HG02852 (cell line): ENCODE measurements around the gene RSPH10B.
"Not testable (repeated sequence)": the region's sequence is repeated elsewhere in the genome, so short reads cannot be mapped to it uniquely, and the experiment has no call there.

Experiments used
- ATAC-seq: cut with Tn5 transposase; IDR thresholded peaks from one replicate; pipeline ENCODE4 v1.9.1; 2021; ENCODE audit warnings: mild to moderate bottlenecking, moderate library complexity; ENCODE audit not compliant: unreplicated experiment

RSPH10B gene

DNA sequence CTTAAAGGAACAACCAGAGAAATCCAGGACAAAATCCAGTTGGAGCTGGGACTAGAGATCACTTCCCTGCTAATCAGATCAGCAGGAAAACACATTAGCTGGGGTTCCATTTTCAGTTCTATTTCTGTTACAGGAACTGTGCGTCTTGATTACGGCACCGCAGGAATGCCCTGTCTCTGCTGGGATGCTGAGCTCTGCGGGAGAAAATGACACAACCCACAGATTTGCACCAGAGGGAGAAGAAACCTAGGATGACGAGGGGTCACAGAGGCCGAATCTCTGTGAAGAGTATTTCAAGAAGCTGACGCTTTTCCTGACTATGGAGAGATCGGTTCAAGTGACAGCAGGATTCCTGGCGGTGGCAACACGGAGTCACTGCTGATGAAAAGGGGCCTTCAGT is 40.2 kb downstream of the RSPH10B start:
- ATAC-seq = not testable (repeated sequence)

DNA sequence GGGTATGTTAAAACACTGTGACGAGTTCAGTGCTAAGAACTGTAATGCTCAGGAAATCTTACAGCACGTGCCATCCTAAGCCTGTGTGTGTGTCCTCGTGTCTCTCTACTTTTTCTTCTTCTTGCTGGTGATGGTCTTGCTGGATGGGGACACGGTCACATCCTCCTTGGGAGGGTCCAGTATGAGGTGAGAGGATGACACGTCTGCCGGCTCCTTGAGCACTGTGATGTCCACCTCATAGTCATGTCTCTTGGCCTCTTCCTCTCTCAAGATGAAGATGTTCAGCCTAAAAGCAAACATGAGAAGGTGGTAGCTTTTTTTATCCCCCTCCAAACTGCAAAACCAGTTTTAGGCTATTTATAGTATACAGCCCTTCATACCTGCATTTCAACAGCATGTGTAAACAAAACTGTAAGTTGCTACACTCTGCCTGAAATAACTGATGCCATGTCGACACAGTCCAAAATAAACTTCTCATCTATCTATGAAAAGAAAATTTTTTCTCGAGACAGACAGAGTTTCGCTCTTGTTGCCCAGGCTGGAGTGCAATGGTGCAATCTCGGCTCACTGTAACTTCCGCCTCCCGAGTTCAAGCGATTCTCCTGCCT is 44.1 kb downstream of the RSPH10B start:
- ATAC-seq = not testable (repeated sequence)

DNA sequence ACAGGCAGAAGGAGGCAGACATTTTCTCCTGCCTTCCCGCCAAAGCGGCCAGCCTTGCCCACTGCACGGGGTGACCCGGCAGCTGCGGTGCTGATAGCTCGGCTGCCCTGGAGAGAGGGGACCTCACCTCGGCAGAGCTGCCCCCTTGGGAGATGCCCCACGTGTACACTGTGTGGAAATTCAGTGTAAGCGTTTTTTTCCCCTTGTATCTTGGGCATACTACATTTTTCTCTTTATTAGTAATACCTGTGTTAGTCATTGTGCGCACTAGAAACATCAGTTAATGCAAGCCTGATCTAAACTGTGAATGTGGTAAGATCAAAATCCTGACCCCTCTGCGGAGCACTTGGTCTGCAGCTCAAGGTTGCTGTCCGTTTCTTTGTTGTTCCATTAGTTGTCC is 45.9 kb downstream of the RSPH10B start:
- not testable (repeated sequence) for ATAC-seq

DNA sequence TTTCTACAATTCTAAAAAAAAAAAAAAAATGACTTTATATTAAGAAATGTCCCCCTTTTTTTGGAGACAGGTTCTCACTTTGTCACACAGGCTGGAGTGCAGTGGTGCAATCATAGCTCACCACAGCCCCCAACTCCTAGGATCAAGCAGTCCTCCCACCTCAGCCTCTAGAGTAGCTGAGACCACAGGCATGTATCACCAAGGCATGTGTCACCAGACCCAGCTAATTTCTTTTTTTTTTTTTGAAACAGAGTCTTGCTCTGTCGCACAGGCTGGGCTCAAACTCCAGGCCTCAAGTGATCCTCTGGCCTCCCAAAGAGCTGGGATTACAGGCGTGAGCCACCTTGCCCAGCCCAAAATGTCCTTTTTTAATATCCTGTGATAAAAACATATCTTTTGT is 46.3 kb downstream of the RSPH10B start:
- ATAC-seq = not testable (repeated sequence)

DNA sequence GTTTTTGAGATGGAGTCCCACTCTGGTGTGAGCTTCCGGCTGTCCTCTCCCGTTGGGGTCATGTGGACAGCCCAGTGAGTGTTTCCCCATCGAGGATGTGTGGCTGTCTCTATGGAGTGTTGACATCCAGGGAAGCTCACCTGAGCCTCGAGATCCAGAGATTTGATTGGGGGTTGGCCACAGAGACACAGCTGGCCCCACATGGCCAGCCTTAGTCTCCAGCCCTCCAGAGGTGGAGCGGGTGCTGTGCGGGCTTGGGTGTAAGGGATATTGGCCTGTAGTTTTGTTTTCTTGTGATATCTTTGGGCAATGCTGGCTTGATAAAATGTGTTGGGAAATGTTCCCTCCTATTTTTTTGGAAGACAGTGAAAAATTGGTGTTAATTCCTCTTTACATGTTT is 54.0 kb downstream of the RSPH10B start:
- not testable (repeated sequence) for ATAC-seq

DNA sequence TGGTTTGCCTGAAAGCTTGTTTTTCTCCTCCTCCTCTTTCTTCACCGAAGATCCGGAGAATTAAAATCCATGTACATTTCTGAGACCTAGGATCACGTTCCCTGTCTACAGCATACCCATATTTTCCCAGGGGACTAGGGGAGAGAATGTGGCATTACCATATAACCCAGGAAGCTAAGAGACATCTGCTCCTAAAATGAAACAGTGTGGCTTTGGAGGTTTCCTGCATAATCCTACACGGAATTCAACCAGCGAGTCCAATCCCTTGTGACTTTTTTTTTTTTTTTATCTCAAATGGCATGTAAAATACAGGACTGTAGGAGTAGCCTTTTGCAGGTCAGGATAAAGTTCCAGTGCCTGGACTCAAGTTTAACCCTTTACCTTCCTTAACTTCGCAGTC is 61.7 kb downstream of the RSPH10B start:
- ATAC-seq = not testable (repeated sequence)

DNA sequence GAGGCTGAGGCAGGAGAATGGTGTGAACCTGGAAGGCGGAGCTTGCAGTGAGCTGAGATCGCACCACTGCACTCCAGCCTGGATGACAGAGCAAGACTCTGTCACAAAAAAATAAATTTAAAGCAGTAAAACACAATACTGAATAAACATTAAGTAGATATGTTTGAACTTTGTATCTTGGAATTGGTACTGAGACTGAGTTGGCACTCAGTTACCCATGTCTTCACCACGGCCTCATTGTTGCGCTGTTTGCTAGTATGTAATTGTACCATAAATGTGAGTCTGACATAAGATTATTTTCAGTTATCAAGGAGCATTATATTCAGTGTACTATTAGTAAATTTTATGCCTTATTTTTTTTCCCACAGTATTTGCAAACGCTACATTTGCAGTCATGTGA is 65.8 kb downstream of the RSPH10B start:
- not testable (repeated sequence) for ATAC-seq

DNA sequence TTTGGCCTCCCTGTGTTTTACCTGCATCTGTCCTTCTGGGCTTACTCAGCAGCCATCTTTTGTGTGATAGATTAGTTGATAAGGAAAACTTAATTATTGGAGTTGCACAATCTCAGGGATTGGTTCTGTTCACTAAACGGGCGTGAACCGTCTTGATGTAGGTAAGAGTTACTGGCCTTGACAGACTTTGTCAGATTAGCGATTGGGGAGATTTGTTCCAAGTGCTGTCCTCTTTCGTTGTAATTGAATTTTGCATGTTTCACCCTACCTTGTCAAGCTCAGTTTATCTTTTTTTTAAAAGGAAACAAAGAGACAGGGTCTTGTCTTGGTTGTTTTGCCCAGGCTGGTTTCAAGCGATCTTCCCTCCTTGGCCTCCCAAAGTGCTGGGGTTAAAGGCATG is 67.5 kb downstream of the RSPH10B start:
- ATAC-seq = not testable (repeated sequence)

DNA sequence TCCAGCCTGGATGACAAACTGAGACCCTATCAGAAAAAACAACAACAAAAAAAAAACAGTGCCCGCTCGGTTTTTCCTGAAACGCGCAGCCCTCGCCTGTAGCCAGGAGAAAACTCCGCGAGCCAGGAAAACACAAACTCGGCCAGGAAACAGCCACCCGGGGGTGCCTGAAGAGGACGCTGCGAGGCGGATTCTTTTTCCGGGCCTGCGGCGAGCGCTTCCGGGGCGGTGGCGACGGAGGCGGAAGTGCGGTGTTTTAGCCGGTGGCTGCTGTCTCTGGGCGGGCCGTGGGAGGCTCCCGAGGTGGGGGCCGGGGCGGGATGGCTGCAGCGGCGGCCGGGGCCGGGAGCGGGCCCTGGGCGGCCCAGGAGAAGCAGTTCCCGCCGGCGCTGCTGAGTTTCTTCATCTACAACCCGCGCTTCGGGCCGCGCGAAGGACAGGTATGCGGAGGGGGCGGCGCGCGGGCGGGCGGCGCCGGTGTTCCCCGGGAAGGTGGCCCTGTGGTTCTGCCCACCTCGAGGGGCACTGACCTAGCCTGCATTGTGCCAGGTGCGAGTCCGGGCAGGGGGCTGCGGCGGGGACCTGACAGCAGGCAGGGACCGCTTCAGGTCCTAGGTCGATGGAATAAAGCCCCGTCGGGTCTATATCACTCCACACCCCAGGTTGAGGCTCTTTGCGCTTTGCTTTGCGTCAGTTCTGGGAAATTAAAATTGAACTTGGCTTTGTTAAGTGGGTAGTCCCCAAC is 71.8 kb downstream of the RSPH10B start, which contains the start of gene CCZ1:
TSS of gene CCZ1 (plus strand) at position 254 of the 745 bp plus-strand sequence. CDS start at position 321, 67 bp downstream.
- peak; percentile 86 for ATAC-seq

DNA sequence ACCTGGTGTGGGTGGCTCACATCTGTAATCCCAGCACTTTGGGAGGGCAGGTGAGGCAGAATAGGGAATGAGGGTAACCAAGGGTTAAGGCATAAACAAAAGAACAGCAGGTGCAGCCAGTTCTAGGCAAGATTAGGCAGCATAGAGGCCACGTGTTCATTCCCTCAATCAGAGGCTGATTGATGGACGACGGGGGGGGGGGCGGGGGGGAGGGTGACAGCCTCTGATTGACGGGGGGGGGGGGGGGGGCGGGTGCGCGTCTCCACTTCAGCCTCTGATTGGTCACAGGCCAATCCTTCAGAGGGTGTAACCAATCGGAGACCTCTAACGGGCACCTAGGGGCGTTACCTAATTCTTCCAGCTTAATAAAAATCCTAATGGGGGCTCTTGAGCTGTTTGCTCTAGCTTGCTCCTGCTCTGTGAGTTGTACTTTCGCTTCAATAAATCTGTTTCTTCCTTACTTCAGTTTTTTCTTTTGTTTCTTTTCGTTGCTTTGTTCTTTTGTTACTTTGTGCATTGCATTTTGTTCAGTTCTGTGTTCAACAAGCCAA is 73.0 kb downstream of the RSPH10B start:
- not testable (repeated sequence) for ATAC-seq

DNA sequence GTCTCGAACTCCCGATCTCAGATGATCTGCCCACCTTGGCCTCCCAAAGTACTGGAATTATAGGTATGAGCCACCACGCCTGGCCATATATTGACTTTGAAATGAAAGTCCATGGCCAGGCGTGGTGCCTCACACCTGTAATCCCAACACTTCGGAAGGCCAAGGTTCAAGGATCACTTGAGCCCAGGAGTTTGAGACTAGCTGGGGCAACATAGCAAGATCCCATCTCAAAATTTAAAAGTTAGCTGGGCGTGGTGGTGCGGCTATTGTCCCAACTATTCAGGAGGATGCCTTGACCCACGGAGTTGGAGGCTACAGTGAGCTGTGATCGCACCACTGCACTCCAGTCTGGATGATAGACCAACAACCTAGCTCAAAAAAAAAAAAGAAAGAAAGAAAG is 78.0 kb downstream of the RSPH10B start:
- ATAC-seq = no peak

DNA sequence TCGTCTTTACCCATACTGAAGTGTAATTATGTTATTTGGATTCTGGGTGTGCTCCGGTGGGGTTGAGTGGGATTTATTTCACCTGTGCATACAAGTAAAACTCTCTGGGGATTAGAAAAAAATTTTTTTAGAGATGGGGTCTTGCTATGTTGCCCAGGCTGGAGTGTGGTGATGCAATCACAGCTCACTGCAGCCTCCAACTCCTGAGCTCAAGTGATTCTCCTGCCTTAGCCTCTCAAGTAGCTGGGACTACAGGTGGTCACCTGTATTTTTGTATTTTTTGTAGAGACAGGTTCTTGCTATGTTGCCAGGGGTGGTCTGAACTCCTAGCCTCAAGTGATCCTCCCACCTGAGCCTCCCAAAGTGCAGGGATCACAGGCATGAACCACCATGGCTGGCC is 80.2 kb downstream of the RSPH10B start:
- not testable (repeated sequence) for ATAC-seq

DNA sequence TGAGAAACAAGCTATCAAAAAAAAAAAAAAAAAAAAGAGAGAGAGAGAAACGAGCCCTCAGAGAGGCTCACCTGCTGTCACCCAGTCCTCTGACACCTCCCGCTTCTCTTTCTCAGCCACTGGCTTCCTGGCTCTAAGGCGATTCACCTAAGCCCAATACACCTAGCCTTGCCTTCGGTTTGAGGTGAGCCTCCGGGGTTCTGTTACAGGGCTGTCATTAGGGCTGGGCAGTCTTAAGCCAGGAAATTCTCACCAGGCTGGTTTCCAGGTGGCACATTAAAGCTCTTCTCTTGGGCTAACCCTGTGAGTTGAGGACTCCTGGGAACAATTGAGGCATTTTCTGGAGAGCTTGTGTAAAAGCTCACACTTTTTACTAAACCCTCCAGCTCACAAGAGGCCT is 82.5 kb downstream of the RSPH10B start:
- ATAC-seq = not testable (repeated sequence)

DNA sequence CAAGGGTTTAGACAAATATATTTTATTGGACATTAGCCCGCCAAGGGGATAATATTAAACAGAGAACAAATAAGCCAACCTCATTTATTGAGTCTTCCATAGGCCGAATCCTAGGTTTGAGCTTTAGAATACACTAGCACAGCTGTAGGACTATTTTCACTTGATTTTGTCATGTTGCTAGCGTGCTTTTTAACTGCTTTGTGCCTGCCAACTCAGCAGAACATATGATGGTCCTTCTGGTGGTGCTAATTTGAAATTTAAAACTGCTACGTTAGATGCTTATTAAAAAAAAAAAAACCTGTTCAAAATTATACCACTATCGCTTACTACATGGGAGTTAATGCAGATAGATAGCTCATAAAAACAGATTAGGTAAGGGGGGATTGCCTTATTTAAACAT is 86.1 kb downstream of the RSPH10B start:
- ATAC-seq = not testable (repeated sequence)

DNA sequence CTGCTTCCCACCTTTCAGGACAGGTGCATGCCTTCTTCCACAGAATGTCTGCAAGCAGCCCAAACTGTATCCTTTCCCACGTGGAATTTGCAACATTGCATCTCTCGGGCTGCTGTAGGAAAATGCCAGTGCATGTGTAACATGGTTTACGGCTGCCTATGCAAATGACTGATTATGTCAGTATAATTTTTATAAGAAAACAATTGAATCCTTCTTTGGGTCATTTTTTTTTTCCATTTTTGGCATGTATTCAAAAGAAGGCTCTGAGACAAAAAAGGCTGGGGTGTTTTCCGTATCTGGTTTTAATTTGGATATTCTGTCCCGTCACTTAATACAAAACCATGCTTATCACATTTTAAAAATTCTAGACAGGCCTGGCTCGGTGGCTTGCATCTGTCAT is 90.4 kb downstream of the RSPH10B start:
- not testable (repeated sequence) for ATAC-seq

DNA sequence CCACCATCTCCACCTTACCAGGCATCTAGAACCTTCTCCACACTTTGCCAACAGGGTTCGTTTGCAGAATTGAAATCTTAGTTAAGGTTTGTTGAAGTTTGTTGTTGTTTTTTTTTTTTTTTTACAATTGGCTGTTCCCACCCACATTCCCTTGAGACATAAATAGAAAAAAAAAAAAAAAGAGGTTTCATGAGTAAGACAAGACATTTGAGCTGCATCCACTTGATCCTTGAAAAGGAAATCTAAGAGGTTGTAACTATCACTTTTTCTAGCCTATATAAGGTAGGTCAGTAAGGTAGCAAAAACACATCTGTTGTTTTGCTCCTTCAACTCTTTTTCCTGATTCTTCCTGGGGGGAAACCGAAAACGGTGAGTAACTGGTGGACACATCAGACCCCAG is 90.9 kb downstream of the RSPH10B start:
- not testable (repeated sequence) for ATAC-seq
